ENCODE data around the gene CCDC167. TPM values are rescaled to one million over a fixed set of nuclear protein-coding genes. Genes with fewer than 3 reads are reported as not detected.

Gene CCDC167
- total and polyA plus RNA-seq, 10 of the 15 experiments (the other 5 are each of a cell fraction or from before 2014, with no cell fraction given), result 74.9 to 380 (median 137) TPM

- TF ChIP-seq, protein P1, sequence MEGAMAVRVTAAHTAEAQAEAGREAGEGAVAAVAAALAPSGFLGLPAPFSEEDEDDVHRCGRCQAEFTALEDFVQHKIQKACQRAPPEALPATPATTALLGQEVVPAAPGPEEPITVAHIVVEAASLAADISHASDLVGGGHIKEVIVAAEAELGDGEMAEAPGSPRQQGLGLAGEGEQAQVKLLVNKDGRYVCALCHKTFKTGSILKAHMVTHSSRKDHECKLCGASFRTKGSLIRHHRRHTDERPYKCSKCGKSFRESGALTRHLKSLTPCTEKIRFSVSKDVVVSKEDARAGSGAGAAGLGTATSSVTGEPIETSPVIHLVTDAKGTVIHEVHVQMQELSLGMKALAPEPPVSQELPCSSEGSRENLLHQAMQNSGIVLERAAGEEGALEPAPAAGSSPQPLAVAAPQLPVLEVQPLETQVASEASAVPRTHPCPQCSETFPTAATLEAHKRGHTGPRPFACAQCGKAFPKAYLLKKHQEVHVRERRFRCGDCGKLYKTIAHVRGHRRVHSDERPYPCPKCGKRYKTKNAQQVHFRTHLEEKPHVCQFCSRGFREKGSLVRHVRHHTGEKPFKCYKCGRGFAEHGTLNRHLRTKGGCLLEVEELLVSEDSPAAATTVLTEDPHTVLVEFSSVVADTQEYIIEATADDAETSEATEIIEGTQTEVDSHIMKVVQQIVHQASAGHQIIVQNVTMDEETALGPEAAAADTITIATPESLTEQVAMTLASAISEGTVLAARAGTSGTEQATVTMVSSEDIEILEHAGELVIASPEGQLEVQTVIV (IDR thresholded peaks at IDR 0.05; ENCODE audit: borderline replicate concordance, partially characterized antibody), result no peak
- TF ChIP-seq POLR2A (IDR thresholded peaks at IDR 0.05; ENCODE audit: low read depth, low read length) (peak; percentile 19), PAX5 (IDR thresholded peaks at IDR 0.05; ENCODE audit: borderline replicate concordance, low read depth, low read length) (0 out of 2 replicates have a peak, but pooled peaks have one; percentile 6), BRCA1 (IDR thresholded peaks at IDR 0.05; ENCODE audit: low read depth, low read length) (no peak), MLLT1 (IDR thresholded peaks at IDR 0.05) (0 out of 2 replicates have a peak, but pooled peaks have one; percentile 38), SP1 (IDR thresholded peaks at IDR 0.05; ENCODE audit: low read depth, low read length) (peak; percentile 3), CBX5 (IDR thresholded peaks at IDR 0.05; ENCODE audit: low read depth) (no peak), IKZF1 (conservative IDR thresholded peaks at IDR 0.05) (no peak), NBN (IDR thresholded peaks at IDR 0.05) (no peak; the same call in 1 of the 2 replicates), FOXM1 (IDR thresholded peaks at IDR 0.05; ENCODE audit: low read depth, low read length) (no peak)
Measured at GRCh38 chr6:37433657-37434271, 65.9 kb downstream of the CCDC167 start (continued).

Other genes with a start within 250 kb of the CCDC167 start
- gene TBC1D22B, start 242.1 kb downstream of the CCDC167 start, total RNA-seq (2014; rRNA removed), result 11.9 and 13.0 TPM in 2 replicates
- 9.5 and 9.9 TPM in 2 replicates for gene TBC1D22B, start 242.1 kb downstream of the CCDC167 start, total RNA-seq (2014; rRNA removed; fragmentation: Illumina TruSeq; extraction: Trizol)
- gene TBC1D22B, start 242.1 kb downstream of the CCDC167 start, total RNA-seq (2021), result 14.9 and 15.2 TPM in 2 replicates
- 7.0 and 7.5 TPM in 2 replicates for gene TBC1D22B, start 242.1 kb downstream of the CCDC167 start, polyA plus RNA-seq (2011; rRNA removed)
- 18.2 and 18.7 TPM in 2 replicates for gene TBC1D22B, start 242.1 kb downstream of the CCDC167 start, polyA plus RNA-seq (2014; fragmentation: Illumina TruSeq; extraction: Trizol)
- gene TBC1D22B, start 242.1 kb downstream of the CCDC167 start, polyA plus RNA-seq (2014; fragmentation: Nextera tagmentation; extraction: Ambion mirVana), result 1 to 10 TPM; 3.4 to 3.7 TPM
- gene TBC1D22B, start 242.1 kb downstream of the CCDC167 start, polyA plus RNA-seq (2014; rRNA removed), result 14.2 and 15.8 TPM in 2 replicates
- gene TBC1D22B, start 242.1 kb downstream of the CCDC167 start, polyA plus RNA-seq (2016; fragmentation: Nextera tagmentation; extraction: Ambion mirVana), result 10 to 100 TPM; 15.4 to 17.7 TPM
- gene TMEM217, start 241.7 kb downstream of the CCDC167 start, total RNA-seq (2014; rRNA removed), result 2.5 and 3.1 TPM in 2 replicates
- 1.8 and 2.1 TPM in 2 replicates for gene TMEM217, start 241.7 kb downstream of the CCDC167 start, total RNA-seq (2014; rRNA removed; fragmentation: Illumina TruSeq; extraction: Trizol)
- gene TMEM217, start 241.7 kb downstream of the CCDC167 start, total RNA-seq (2021), result 1.6 and 1.9 TPM in 2 replicates
- 4.0 and 4.5 TPM in 2 replicates for gene TMEM217, start 241.7 kb downstream of the CCDC167 start, polyA plus RNA-seq (2011; rRNA removed)
- gene TMEM217, start 241.7 kb downstream of the CCDC167 start, polyA plus RNA-seq (2014; fragmentation: Illumina TruSeq; extraction: Trizol), result 1.9 and 2.5 TPM in 2 replicates
- 1 to 10 TPM; 1.3 to 2.1 TPM for gene TMEM217, start 241.7 kb downstream of the CCDC167 start, polyA plus RNA-seq (2014; fragmentation: Nextera tagmentation; extraction: Ambion mirVana)
- gene TMEM217, start 241.7 kb downstream of the CCDC167 start, polyA plus RNA-seq (2014; rRNA removed), result 1.9 and 2.4 TPM in 2 replicates
- 1 to 10 TPM; 2.5 to 2.8 TPM for gene TMEM217, start 241.7 kb downstream of the CCDC167 start, polyA plus RNA-seq (2016; fragmentation: Nextera tagmentation; extraction: Ambion mirVana)
- gene RNF8, start 145.9 kb downstream of the CCDC167 start, total RNA-seq (2014; rRNA removed), result 19.3 and 21.6 TPM in 2 replicates
- 25.1 and 30.0 TPM in 2 replicates for gene RNF8, start 145.9 kb downstream of the CCDC167 start, total RNA-seq (2014; rRNA removed; fragmentation: Illumina TruSeq; extraction: Trizol)
- gene RNF8, start 145.9 kb downstream of the CCDC167 start, total RNA-seq (2021), result 19.2 and 20.7 TPM in 2 replicates
- gene RNF8, start 145.9 kb downstream of the CCDC167 start, polyA plus RNA-seq (2011; rRNA removed), result 27.1 and 30.4 TPM in 2 replicates
- gene RNF8, start 145.9 kb downstream of the CCDC167 start, polyA plus RNA-seq (2014; fragmentation: Illumina TruSeq; extraction: Trizol), result 25.2 and 35.6 TPM in 2 replicates
- gene RNF8, start 145.9 kb downstream of the CCDC167 start, polyA plus RNA-seq (2014; fragmentation: Nextera tagmentation; extraction: Ambion mirVana), result 10 to 100 TPM in 1 of 2 experiments, 1 to 10 TPM in 1; 7.8 to 12.3 TPM
- 21.8 and 23.1 TPM in 2 replicates for gene RNF8, start 145.9 kb downstream of the CCDC167 start, polyA plus RNA-seq (2014; rRNA removed)
- 10 to 100 TPM; 23.4 to 30.2 TPM for gene RNF8, start 145.9 kb downstream of the CCDC167 start, polyA plus RNA-seq (2016; fragmentation: Nextera tagmentation; extraction: Ambion mirVana)
- 46.2 and 53.1 TPM in 2 replicates for gene CMTR1, start 66.7 kb downstream of the CCDC167 start, total RNA-seq (2014; rRNA removed)
- 46.2 and 51.7 TPM in 2 replicates for gene CMTR1, start 66.7 kb downstream of the CCDC167 start, total RNA-seq (2014; rRNA removed; fragmentation: Illumina TruSeq; extraction: Trizol)
- gene CMTR1, start 66.7 kb downstream of the CCDC167 start, total RNA-seq (2021), result 55.9 and 56.6 TPM in 2 replicates
- 67.0 and 67.8 TPM in 2 replicates for gene CMTR1, start 66.7 kb downstream of the CCDC167 start, polyA plus RNA-seq (2011; rRNA removed)
- 57.5 and 59.1 TPM in 2 replicates for gene CMTR1, start 66.7 kb downstream of the CCDC167 start, polyA plus RNA-seq (2014; fragmentation: Illumina TruSeq; extraction: Trizol)
- gene CMTR1, start 66.7 kb downstream of the CCDC167 start, polyA plus RNA-seq (2014; fragmentation: Nextera tagmentation; extraction: Ambion mirVana), result 1 to 10 TPM; 2.7 to 3.5 TPM
- gene CMTR1, start 66.7 kb downstream of the CCDC167 start, polyA plus RNA-seq (2014; rRNA removed), result 43.3 and 52.8 TPM in 2 replicates
- gene CMTR1, start 66.7 kb downstream of the CCDC167 start, polyA plus RNA-seq (2016; fragmentation: Nextera tagmentation; extraction: Ambion mirVana), result 10 to 100 TPM; 31.9 to 34.2 TPM
- 1.1 and 2.0 TPM in 2 replicates for gene MDGA1, start 198.0 kb upstream of the CCDC167 start, total RNA-seq (2014; rRNA removed)
- 0.54 and 0.60 TPM in 2 replicates for gene MDGA1, start 198.0 kb upstream of the CCDC167 start, total RNA-seq (2014; rRNA removed; fragmentation: Illumina TruSeq; extraction: Trizol)
- gene MDGA1, start 198.0 kb upstream of the CCDC167 start, total RNA-seq (2021), result 2.2 and 3.0 TPM in 2 replicates
- 0.15 and 0.19 TPM in 2 replicates for gene MDGA1, start 198.0 kb upstream of the CCDC167 start, polyA plus RNA-seq (2011; rRNA removed)
- gene MDGA1, start 198.0 kb upstream of the CCDC167 start, polyA plus RNA-seq (2014; fragmentation: Illumina TruSeq; extraction: Trizol), result 1.1 and 2.2 TPM in 2 replicates
- gene MDGA1, start 198.0 kb upstream of the CCDC167 start, polyA plus RNA-seq (2014; fragmentation: Nextera tagmentation; extraction: Ambion mirVana), result under 1 TPM; 0.02 to 0.26 TPM
- 0.94 and 1.00 TPM in 2 replicates for gene MDGA1, start 198.0 kb upstream of the CCDC167 start, polyA plus RNA-seq (2014; rRNA removed)
- under 1 TPM in 1 of 2 experiments, not detected in 1; 0.90 TPM for gene MDGA1, start 198.0 kb upstream of the CCDC167 start, polyA plus RNA-seq (2016; fragmentation: Nextera tagmentation; extraction: Ambion mirVana)